GM10847 (cell line): ENCODE data around the gene BRIP1.

Experiments used
- POLR2A ChIP-seq: IDR thresholded peaks from 2 replicates; pipeline ENCODE4 v1.6.1; 2011; ENCODE audit not compliant: insufficient read length; ENCODE audit errors: extremely low read depth

BRIP1 gene

GRCh38 chr17:61868074-61868473 lies 4.7 kb upstream of the BRIP1 start:
- TF ChIP-seq POLR2A: no peak

GRCh38 chr17:61867033-61867432 lies 3.7 kb upstream of the BRIP1 start:
- TF ChIP-seq POLR2A: no peak

GRCh38 chr17:61863801-61864126 lies 436 bp upstream of the BRIP1 start:
- no peak for TF ChIP-seq POLR2A

- no peak for TF ChIP-seq POLR2A
Observed at GRCh38 chr17:61862105-61862574, 1.2 kb downstream of the BRIP1 start.

GRCh38 chr17:61856035-61856434 lies 7.3 kb downstream of the BRIP1 start:
- no peak for TF ChIP-seq POLR2A

DNA sequence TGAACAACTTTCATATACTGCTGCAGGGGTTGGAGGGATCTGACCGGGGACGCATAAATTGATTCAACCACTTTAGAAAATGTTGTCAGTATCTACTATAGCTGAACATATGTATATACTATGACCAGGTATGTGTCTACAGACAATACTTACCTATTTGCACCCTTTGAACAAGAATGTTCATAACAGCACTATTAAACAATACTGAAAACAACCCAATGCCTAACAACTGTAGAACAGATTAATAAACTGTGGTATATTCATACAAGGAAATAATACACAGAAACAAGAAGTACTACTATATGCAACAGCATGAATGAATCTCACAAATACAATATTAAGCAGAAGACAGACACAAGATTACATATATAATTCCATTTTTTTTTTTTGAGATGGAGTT lies 10.5 kb downstream of the BRIP1 start:
- TF ChIP-seq POLR2A: no peak

DNA sequence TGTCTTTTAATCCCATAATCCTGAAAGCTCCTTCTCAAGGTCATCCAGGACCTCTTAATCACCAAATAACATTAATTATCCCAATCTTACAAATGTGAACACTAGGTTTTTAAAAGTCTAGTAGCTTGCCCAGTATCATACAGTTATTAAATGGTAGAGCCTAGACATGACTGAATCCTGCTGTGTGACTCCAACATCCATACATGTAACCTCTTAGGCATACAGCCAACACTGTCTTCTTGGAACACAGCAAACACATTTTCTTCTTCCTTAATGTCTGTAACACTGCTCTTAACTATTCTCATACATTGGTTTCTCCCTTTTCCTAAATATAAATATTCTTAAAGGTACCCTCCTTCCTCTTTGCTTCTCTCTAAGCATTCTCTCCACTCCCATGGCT lies 13.7 kb downstream of the BRIP1 start:
- TF ChIP-seq POLR2A: no peak

GRCh38 chr17:61848896-61849295 lies 14.4 kb downstream of the BRIP1 start:
- TF ChIP-seq POLR2A: no peak

DNA sequence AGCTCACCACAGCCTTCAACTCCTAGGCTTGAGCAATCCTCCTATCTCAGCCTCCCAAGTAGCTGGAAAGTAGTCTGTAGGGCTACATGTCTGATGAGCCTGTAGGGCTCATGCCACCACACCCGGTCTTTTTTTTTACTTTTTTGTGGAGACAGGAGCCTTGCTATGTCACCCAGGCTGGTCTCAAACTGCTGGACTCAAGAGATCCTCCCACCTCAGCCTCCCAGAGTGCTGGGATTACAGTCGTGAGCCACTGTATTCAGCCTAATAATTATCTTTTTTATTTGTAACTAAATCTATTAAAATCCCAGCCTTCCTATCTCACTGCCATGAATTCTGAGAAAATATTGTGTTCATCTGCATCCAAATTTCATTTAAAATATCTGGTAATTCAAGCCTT lies 15.1 kb downstream of the BRIP1 start:
- TF ChIP-seq POLR2A: no peak

- TF ChIP-seq POLR2A: no peak
Observed at GRCh38 chr17:61847659-61848058, 15.7 kb downstream of the BRIP1 start.

DNA sequence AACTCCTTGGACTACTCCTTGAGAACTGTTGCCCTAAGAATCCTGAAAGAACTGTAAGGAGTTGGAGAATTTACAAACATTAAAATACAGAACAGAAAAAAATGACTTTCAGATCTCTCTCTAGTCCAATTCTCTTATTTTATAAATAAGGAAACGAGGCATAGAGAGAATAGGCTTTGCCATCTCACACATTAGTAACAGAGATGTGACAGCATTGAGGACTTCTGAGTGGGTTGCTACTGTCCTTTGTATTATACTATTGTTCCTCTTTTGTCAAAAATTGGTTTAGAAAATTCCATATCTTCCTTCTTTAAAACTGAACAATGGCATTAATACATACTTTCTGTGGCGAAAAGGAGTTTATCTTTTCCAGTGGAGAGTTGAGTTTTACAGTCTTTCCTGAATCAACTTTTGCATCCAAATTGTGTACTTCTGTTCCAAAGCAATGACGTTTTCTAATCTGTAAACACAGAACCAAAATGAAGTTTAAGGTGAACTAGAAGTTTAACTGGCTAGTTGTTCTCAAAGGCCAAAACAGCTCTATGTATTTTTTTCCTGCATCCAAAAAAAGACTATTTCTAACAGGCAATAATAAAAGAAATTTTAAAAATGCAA lies 16.5 kb downstream of the BRIP1 start:
- TF ChIP-seq POLR2A: no peak

DNA sequence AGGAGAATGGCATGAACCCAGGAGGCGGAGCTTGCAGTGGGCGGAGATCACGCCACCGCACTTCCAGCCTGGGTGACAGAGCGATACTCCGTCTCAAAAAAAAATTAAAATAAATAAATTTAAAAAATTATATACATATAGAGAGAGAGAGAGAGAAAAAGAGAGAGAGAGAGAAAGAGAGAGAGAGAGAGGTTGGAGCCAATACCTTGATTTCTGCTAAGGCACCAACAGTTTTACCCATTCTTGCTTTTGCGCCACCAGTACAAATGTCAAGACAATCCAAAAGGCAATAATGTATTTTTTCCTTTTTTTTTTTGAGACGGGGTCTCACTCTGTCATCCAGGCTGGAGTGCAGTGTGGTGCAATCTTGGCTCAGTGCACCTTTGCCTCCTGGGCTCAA lies 17.2 kb downstream of the BRIP1 start:
- no peak for TF ChIP-seq POLR2A

DNA sequence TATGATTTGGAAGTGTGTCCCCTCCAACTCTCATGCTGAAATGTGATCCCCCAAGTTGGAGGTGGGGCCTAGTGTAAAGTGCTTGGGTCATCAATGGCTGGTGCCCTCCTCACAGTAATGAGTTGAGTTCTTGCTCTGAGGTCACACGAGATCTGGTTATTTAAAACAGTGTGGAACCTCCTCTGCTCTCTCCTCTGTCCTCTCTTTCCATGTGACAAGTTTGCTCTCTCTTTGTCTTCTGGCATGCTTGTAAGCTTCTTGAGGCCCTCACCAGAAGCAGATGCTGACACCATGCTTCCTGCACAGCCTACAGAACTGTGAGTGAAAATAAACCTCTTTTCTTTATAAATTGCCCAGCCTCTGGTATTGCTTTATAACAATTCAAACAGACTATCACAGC lies 19.9 kb downstream of the BRIP1 start:
- TF ChIP-seq POLR2A: no peak

GRCh38 chr17:61842899-61843298 lies 20.4 kb downstream of the BRIP1 start:
- no peak for TF ChIP-seq POLR2A

DNA sequence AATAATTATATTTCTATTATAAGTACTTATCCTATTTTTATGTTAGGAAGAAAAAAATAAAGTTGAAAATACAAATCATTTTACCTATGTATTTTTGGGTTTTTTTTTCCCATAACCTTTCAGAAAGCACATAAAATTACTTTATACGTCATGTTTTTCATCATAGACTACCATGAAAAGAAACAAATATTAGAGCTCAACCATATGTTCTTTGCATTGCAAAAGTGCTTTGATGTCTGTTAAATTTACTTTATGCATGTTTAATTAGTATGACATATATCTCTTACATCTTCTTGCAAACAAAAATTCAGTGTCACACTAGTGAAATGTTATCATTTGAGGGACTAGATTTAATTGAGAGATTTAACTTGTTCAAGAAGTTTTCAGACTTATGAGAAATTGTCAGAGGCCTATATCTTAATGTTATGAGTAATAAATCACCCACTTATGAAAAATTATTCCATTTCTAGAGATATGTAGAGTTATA lies 24.0 kb downstream of the BRIP1 start:
- no peak for TF ChIP-seq POLR2A

DNA sequence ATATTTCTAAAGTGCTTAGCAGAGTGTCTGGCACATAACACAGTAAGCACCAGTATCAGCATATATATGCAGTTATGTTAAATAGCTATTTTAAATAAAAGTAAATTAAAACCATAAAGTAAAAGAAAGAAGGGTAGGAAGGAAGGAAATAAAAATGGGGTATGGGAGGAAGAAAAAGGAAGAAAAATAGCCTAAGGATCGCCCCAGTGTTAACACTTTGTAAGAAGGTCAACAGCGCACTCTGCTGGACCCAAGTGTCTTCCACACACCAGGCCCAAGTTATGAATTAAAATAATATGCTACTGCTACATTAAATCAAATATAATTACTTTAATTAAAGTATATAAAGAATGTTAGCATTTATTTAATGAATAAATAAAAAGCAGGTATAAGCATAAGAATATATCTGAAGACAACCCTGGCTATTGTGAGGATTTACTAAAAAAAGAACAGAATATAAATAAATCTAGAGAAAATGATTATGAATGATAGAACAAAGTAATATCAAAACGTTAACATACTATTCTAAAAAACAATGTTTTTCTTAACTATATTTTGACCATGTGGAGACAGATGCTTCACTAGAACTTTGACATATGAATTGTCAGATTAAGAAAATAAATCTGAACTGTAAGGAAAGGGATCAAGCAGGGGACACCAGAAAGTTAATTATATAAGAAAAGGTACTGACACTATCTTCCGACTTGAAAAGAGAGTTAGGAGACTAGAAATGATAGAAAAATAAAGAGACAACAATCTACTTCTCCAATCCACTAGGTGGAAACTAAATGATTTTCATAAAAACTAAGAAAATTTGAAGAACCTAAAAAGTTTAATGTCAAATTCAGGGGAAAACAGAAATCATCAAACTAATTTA lies 25.9 kb downstream of the BRIP1 start:
- no peak for TF ChIP-seq POLR2A

DNA sequence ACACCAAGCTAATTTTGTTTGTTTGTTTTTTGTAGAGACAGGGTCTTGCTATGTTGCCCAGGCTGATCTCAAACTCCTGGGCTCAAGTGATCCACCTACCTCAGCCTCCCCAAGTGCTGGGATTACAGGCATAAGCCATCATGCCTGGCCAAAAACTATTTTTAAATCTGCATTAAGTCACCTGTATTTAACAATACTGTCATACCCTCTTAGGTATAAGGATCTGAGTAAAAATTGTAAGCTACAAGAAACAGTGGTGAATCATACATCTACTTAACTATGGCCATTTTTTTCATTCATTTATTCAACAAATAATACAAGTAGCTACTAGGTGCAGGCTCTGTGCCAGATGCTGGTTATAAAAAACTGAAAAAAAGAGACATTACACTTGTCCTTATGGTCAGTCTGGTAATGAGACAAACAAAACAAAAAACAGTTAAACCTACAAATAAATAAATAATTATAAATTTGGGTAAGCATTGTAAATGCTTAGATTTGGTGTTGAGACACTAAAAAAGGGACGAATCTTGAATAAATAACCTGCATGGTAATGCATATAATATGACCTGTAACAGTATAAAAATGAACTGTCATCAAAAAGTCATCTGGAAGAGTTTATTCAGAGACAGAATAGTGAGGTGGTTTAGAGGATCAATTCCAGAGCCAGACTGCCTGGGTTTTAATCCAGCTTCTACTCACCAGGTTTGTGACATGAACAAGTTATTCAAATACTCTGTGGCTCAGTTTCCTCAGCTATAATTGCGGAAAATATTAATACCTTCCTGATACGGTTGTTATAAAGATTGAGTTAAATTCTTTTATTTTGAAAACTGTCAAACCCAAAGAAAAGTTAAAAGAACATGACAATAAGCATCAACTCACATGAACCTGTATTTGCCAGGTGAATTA lies 26.8 kb downstream of the BRIP1 start:
- TF ChIP-seq POLR2A: no peak
